ENCODE measurements around the gene DBNL.

DNA sequence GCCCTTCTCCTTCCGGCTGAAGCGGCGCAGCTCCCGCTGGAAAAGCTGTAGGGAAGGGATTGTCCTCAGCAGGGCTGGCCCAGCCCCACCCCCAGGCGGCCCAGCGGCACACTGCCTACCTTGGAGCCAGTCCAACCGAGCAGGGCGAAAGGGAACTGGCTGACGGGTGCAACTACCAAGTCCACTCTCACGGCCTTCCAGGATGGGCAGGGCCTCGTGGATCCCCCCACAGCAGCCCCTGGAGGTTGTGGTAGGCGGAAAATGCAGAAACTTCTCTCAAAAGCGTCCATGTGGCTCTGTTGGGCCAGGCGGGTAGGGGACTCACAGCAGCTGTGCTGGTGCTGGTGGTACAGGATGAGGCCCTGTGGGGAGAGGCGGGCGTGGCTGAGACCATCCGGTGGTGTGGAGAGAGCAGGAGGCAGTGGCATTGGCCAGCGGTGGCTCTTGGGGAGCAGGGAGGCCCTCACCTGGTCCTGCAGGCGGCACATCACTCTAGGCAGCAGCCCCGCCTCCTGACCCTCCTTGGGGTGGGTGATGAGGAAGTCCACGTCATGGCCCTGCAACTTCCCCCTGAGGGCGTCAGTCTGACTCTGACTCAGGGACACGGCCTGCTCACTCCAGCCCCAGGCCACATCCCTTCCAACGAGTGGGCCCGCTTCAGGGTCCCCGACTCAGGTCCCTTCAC, 29.3 kb downstream of the DBNL start:
- TF ChIP-seq POLR2AphosphoS5 (IDR thresholded peaks at IDR 0.05; ENCODE audit: borderline replicate concordance, low read depth, low read length): no peak
- TF ChIP-seq FOXP2 (optimal IDR thresholded peaks at IDR 0.05; ENCODE audit: control extremely low read depth, extremely low read length, insufficient read depth): no peak
